RPMI8226 (cell line): ENCODE measurements around the gene ARHGEF10L.

Experiments used
- DNase-seq: peaks from one replicate; pipeline ENCODE4 v3.0.0-alpha.2; 2015

The ARHGEF10L gene

DNA sequence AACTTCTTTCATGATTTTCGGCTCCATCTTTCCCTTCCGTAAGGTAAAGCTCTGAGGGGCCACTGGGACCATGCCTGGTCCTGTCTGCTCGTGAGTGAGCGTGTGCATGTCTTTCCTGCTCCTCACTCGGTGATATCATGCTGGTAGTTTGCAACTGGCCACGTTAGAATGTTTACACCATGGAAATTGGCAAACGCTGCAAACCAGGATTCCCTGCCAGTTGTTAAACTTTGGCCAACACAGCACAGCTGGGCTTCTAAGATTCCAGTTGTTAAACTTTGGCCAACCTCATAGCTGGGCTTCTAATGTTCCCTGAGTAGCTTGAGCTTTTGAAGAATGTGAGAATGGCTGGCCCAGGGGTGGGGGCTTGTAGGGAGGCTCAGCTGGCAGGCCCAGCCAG, 147.6 kb downstream of the ARHGEF10L start:
- no peak for DNase-seq

DNA sequence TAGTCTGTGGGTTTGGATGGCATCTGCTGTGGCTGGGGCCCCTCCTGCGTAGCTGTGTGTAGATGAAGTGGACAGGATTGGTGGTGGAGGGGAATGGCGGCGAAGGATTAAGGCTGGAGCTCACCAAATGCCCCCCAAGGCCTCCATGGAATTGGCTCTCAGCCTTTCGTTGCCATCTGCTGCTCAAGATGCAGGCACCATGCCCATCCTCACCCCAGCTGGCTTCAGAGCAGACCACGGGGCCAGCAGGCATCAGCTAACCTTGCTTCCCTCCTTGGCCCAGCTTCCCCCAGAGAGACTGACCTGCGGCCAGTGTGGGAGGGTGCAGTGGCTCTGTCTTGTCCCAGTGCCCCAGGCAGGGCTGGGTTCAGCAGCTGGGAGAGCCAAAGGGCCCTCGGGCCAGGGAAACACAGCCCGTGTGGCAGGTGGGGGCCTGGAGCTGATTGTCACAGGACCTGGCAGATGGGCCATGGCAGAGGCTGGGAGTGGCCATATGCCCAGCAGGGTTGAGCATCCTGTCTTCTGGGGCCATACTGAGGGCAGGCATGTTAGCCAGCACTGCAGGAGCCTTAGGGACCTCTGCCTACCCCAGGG, 148.8 kb downstream of the ARHGEF10L start:
- no peak for DNase-seq

DNA sequence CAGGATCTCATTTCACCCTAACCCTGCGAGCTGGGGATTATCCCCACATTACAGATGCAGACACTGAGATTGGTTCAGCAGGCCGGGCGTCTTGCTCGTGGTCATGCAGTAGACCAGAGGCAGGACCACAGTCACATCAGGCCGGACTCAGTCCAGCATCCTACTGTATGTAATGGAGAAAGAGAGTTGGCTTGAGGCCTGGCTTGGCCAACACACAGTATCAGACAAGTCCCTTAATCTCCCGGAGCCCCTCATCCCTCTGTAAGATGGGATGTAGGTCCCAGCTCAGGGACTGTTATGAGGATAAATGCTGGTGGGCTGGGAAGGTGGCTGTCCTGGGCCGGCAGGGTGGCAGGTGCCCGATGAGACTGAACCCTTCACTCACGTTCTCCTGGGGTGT, 149.5 kb downstream of the ARHGEF10L start:
- DNase-seq = no peak

DNA sequence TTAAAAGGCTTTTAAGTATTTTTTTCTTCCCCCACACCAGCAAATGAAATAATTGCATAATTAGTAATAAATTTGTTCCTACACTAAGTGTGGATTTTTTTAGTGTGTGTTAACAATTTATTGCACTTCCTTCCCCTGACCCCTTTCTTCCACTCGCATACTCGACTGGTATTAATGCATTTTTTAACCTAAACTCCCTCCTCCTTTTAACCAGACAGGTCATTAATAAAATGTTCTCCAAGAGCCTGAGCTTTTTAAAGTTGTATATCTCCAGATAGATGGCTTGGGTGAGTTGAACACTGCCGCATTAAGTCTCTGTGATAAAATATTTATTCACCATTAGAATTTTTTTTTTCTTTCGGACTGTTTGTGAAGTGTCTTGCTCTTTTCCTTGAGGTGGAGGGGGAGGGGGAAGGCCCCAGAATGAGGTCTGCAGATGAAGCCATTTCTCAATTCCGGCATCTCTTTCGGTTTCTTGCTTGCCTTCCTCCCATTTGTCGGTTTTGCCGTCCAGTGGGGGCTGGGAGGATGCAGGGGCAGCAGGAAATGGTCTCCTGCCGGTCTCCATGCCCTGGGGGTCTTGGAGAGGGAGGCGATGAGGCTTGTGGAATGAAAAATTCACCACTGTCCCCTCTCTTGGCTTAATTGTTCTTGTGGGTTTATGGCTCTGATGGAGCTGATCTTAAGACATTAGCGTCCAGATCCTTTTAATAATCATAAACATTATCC, 151.6 kb downstream of the ARHGEF10L start:
- DNase-seq = no peak

DNA sequence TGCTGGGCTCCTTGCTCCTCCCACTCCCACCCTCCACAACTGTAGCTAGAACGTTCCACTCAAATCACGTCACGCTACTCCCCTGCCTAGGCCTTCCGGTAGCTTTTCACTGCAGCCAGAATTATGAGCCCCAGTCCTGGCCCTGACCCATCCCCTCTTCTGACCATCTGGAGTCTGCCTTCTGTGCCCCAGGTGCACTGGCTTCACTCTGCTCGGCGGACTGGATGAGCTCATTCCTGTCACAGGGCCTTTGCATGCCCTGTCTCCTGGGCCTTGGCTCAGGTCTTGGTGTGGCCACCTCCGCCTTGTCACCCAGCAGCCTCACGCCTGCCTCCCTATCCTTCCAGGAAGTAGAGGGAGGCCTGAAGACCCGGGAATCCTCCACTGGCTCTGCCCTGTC, 153.1 kb downstream of the ARHGEF10L start:
- no peak for DNase-seq

DNA sequence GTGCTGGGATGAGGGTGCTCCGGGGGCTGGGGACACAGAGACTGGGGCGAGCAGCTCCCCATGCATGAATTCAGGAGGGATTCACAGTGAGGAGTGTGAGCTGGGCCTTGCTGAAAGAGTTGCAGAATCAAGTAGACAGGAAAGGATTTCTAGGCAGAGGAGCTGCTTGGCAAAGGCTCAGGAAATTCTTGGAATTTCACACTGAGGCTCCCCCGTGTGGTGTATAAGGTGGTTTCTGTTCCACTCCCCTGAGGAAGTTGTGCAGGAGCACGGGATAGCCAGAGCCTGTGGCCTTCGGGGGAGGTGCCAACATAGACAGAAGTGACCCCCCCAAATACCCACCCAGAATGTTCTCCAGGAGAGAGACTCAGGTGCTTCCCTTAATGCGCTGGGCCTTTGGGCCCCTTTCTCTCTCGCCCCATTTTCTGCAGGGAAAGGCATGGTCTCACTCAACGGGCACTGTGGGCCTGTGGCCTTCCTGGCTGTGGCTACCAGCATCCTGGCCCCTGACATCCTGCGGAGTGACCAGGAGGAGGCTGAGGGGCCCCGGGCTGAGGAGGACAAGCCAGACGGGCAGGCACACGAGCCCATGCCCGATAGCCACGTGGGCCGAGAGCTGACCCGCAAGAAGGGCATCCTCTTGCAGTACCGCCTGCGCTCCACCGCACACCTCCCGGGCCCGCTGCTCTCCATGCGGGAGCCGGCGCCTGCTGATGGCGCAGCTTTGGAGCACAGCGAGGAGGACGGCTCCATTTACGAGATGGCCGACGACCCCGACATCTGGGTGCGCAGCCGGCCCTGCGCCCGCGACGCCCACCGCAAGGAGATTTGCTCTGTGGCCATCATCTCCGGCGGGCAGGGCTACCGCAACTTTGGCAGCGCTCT, 157.2 kb downstream of the ARHGEF10L start:
- no peak for DNase-seq

DNA sequence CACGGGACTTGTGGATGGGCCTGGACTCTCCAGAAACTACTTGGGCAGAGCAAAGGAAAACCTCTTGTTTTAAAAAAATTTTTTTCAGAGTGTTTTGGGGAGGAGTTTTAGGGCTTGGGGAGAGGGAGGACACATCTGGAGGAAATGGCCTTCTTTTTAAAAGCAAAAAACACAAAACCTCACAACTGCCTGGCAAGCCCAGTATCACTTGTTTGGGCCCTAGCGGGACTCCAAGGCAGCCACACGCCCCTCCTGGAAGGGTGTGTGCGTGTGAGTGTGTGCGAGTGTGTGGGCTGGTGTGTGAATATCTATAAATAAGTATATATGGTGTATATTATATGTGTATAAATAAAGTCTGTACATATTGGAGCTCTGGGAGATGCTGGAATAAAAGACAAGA, 158.0 kb downstream of the ARHGEF10L start:
- DNase-seq = no peak

DNA sequence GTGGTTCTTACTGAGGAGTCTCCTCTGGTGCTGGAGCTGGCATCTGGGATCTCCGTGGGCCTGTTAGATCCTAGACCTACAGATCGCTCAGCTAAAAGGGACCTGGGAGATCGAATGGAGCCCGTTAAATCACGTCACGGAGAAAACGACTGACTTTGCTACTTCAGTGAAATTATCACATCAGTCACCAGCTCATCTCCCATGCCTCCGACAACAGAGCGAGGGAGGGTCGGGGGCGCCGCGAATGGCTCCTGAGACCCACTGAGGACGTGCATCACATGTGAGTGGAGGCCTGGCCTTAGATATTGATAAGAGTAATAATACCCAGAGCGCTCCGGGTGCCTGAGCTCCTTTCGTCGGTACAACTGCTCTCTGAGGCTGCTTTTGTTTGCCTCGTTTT, 160.1 kb downstream of the ARHGEF10L start:
- DNase-seq = no peak

DNA sequence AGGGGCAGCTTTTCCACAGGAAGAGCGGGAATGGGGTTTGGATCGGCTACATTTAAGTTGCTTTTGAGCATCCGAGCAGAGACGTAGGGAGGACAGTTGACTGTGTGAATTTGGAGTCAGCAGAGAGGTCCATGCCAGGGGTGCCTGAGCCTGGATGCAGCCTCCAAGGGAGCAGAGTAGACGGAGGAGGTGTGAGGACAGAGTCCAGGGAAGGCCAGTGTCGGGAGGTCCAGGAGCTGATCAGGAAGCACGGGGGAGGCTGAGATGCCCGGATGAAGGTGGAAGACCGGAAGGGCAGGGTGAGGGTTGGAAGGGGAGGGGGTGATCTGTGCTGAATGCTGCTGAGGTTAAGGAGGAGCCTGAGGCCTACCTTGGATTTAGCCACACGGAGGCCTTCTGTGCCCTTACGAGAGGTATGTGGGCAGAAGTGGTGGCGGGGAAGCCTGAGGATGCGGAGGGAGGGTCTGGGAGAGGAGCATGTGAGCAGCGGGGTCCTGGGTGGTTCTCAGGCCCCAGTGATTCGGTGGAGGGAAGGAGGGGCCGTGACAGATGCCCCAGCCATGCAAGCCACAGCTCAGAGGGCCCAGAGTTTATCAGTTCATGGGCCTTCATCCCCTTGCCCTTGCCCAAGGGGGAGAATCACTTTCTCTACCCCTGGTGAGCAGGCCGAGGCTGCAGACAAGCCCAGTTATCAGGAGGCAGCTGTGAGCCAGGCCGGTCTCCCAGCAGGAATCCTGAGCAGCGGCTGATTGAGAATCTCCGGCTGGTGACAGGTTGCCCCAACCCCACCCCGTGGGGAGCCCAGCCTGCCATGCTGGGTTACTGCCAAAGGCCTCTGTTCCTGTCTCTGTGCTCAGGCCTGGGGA, 161.7 kb downstream of the ARHGEF10L start:
- DNase-seq = no peak

DNA sequence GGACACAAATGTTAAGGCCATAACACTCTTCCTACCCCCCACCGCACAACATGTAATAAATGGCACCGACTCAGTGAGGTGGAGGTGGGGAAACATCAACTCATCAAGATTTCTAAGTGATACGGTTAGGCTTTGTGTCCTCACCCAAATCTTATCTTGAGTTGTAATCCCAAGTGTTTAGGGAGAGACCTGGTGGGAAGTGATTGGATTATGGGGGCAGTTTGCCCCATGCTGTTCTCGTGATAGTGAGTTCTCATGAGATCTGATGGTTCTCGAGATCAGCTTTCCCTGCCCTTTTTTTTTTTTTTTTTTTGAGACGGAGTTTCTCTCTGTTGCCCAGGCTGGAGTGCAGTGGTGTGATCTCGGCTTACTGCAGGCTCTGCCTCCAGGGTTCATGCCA, 164.7 kb downstream of the ARHGEF10L start:
- DNase-seq = no peak

DNA sequence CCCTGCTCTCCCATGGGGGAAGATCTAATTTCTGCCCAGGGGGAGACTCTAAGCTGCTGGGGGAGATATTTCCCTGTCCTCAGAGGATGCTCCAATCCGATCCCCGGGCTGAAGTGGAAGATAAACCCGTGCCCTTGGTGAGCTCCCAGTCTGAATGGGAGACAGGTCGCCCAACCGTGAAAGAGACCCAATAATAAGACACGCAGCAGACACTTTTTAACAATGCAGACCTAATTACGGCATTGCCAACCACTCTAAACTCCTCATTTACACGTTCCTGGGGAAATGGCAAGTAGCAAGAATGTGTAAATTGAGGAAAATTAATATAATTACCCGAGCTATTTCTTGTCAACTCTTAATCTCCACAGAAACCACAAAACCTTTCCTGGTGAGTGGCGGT, 166.9 kb downstream of the ARHGEF10L start:
- no peak for DNase-seq

DNA sequence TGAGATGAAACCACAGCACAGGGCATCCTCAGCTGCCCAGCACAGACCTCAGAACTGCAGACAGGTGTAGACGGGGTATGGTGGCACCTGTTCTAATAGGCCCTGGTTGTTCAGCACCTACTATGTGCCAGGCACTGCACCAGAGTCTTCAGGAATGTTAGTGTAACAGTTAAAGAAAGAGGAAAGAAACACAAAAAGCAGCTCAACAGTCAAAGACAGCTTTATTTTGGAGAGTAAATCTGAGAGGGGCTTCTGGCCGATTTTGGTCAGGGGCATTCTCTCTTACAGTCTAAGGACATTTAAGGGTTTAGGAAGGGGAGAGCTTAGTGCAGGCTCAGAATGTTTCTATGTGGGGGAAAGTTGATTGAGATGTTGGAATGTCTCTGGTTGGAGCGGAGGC, 170.5 kb downstream of the ARHGEF10L start:
- DNase-seq = no peak

DNA sequence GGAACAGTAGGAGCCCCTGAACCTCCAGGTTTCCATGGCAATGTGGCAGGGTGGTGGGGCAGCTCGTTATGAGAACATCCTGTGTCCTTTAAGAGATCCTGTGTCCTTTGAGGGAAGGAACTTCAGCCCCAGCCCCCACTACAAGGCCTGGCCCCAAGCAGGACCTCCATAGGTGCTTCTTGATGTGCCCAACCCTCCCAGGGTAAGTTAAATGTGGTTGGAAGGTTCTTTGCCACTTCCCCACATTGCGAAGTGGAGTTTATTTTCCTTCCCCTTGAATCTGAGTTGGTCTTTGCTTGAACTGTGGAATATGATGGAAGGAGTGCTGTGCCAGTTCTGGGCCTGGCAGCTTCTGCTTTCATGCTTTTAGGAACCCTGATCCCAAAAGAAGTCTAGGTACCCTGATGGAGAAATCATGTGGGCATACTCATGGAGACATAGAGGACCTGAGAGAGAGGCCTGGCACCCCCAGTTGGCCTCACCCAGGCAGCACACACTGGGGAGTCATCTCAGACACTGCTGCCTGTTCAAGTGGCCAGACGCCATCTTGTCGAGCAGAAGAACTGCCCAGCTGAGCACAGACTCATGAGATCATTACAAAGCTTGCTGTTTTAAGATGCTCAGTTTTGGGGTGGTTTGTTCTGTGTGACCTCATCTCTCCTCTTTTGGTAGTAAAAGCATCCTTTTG, 171.5 kb downstream of the ARHGEF10L start:
- no peak for DNase-seq

DNA sequence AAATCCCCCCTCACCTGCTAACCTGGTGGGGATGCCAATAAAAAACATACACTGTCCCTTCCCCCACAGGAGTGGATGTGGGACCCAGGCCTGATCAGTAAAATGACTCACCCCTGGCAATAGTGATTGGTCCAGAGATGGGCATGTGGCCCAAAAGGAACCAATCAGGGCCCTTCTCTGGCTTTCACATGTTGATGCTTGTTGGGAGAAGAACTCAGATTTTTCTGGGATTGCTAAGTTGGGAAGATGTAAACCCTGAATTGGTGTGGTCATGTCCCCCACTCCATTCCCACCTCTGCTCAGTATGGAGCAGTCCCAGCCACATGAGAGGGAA, 172.0 kb downstream of the ARHGEF10L start:
- DNase-seq = no peak

DNA sequence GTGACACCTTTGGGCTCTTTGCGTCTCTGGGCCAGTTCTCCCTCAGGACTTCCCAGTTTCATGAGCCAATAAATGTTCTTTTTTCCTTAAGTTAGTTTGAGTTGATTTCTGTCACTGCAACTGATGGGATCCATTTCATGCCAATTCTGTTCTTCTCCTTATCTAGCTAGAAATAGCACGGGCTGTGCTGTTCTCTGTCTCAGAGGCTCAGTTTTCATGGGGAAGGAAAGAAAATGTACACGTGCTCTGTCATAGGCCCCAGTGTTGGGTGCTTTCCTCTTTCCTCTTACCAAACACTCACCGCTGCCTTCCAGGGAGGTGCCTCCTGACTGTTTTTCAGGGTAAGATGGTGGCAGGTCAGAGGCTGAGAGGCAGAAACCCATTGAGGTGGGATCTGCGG, 172.4 kb downstream of the ARHGEF10L start:
- DNase-seq = no peak

DNA sequence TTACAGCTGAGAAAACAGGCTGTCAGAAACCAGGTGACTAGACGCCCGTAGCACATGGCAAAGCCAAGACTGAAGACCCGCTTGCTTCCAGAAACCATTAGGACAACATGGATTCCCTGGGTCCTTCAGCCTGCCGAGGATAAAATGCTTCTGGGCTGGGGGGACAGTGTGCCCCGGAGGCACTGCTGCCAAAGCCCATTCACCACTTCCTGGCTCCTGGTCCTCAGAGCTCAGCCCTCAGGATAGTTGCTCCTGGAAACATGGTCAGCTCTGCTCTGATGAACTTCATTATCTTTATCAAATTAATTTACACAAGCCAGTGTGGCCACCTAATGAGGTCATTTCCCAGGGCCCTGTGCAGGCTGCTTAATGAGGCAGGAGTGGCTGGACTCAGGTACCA, 174.5 kb downstream of the ARHGEF10L start:
- no peak for DNase-seq

DNA sequence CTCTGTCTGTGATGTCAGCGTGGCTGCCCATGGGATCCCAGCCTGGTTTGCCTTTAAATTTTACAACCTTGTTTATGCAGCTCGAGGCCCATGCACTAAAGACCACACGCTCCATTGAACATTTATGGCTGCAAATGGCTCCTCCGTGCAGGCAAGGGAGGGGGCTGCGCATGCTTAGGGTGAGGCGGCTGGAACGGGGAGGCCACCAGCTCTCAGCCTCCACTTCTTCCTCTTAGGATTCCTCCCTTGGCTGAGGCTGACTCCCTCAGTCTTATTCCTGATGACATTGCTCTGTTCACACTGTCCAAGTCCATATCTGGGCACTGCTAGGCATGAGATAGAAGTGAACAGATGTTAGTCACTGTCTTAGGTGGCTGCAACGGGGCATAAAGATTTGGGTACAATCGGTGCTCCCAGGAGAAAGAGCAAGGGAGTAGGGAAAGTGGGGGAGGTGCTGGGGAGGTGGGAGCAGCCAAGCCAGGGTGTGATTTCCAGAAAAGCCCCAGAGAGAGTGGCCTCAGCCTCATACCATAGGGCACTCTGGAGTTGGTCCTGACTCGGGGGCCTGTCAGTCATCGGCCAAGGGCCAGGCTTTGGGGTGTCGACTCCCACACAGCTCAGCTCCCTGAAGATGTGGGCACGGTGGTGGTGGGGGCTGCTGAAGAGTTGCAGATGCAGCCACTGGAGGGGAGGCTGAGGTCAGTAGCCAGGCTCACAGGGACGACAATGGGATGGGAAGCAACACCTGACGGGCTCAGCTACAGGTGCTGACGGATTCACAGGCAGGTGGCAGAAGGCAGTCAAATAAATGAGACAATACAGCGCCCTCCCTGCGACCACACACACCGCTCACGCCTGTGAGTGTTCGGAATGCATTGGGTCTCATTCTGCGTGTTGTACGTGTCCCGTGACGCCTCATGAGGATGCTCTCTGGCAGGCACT, 178.4 kb downstream of the ARHGEF10L start:
- no peak for DNase-seq

DNA sequence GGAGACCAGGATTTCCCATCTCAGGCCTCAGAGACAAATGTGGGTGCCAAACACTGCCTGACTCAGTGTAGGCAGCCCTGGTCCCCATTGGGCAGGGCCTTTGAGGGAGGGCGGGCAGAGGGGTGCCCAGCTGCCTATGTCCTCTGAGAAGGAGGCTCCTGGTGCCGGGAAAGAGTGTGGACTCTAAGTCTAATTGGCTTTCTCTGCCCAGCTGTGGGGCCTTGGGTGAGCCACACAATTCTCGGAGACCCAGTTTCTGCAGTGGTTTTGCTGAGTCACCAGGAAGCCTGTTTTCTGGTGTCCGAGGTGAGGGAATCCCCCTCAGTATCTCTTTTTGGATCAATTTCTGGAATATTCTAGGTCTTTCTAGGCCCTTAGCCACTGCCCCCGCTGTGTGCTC, 180.4 kb downstream of the ARHGEF10L start:
- no peak for DNase-seq

DNA sequence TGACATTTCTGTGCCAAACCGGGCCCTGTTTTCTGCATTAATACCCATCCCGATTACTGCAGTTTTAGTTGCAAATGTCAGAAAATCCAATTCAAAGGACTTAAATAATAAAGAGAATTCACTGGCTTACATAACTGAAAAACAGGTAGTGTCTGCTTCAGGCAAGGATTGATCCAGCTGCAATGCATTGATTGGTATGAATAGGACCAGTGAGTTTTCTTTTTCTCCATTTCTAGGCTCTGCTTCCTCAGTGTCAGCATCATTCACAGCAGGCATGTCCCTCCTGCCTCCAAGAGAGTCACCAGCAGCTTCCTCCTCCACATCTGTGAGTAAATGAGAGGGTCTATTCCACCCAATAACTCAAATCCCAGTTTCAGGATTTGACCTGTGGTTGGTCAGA, 181.9 kb downstream of the ARHGEF10L start:
- no peak for DNase-seq

DNA sequence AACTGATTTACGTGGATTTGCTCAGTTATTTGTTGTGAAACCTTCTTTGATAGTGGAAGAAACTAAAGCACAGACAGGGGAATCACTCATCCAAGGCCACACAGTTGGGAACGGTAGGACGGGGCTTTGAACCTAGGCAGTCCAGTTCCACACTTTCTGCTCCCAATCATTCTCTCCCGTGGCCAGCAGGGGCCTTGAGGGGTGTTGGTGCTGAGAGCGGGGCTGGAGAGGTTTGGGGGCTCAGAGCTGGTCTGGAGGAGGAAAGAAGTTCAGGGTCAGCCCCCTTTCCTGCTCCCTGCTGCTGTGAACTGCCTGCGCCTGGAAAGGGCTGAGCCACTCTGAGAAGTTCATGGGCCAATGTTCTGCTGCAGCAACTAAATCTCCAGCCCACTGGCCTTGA, 184.2 kb downstream of the ARHGEF10L start:
- DNase-seq = no peak

DNA sequence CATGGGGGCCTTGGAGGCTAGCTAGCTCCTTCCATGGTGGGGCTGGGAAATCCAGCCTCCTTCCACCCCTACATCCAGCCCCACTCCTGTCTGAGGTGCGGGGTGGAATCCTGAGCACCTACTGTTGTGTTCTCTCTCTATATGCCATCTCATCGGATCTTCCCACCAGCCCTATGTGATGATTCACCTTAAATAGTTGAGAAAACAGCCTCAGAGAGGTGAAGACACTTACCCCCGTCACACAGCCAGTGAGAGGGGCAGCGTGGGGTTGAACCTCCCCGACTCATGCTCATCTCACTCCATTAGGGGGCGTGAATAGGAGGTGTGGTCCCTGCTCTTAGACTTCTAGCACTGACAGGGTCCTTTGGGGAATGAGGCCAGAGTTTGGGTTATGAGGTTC, 184.7 kb downstream of the ARHGEF10L start:
- DNase-seq = no peak
